SW480 (cell line): ENCODE measurements around the gene ADGRB2.

Experiments
- DNase-seq: peaks from one replicate; pipeline ENCODE4 v3.0.0-alpha.2; 2016; ENCODE audit warnings: low spot score

The ADGRB2 gene

GRCh38 chr1:31764312-31765040 lies at the start of gene ADGRB2:
Gene ADGRB2, minus strand, starts transcription at chr1:31764340. Its CDS starts 7,119 bp downstream, at chr1:31757221.
- no peak for DNase-seq

- no peak for DNase-seq
Observed at GRCh38 chr1:31812158-31812829, 48.2 kb upstream of the ADGRB2 start.

GRCh38 chr1:31811605-31812004 lies 47.5 kb upstream of the ADGRB2 start:
- peak; percentile 13 for DNase-seq

- DNase-seq, result no peak
Observed at GRCh38 chr1:31809698-31810097, 45.6 kb upstream of the ADGRB2 start.

GRCh38 chr1:31807273-31808048 lies 43.3 kb upstream of the ADGRB2 start:
- no peak for DNase-seq

GRCh38 chr1:31805318-31805717 lies 41.2 kb upstream of the ADGRB2 start:
- no peak for DNase-seq

GRCh38 chr1:31804098-31804497 lies 40.0 kb upstream of the ADGRB2 start:
- no peak for DNase-seq

GRCh38 chr1:31803610-31804009 lies 39.5 kb upstream of the ADGRB2 start:
- no peak for DNase-seq

- no peak for DNase-seq
Observed at GRCh38 chr1:31802190-31803150, 38.3 kb upstream of the ADGRB2 start.

- DNase-seq, result no peak
Observed at GRCh38 chr1:31801458-31801857, 37.3 kb upstream of the ADGRB2 start.

GRCh38 chr1:31800674-31800967 lies 36.5 kb upstream of the ADGRB2 start:
- no peak for DNase-seq

GRCh38 chr1:31799895-31800673 lies 35.9 kb upstream of the ADGRB2 start:
- no peak for DNase-seq

- DNase-seq, result no peak
Observed at GRCh38 chr1:31799196-31799894, 35.2 kb upstream of the ADGRB2 start.

- DNase-seq, result peak; percentile 31
Observed at GRCh38 chr1:31798433-31799195, 34.5 kb upstream of the ADGRB2 start.

- no peak for DNase-seq
Observed at GRCh38 chr1:31798086-31798432, 33.9 kb upstream of the ADGRB2 start.

GRCh38 chr1:31797216-31797615 lies 33.1 kb upstream of the ADGRB2 start:
- DNase-seq, result no peak

GRCh38 chr1:31796707-31797106 lies 32.6 kb upstream of the ADGRB2 start:
- DNase-seq, result no peak

GRCh38 chr1:31795801-31796621 lies 31.9 kb upstream of the ADGRB2 start:
- no peak for DNase-seq

- DNase-seq, result no peak
Observed at GRCh38 chr1:31795096-31795675, 31.0 kb upstream of the ADGRB2 start.
